ENCODE results near the gene ELOVL5. TPM values are rescaled to one million over a fixed set of nuclear protein-coding genes. Genes with fewer than 3 reads are reported as not detected.

The ELOVL5 gene
- total RNA-seq, 3 donors from 2014 or later (not counting 1 experiment from before 2014, with no cell fraction given) = 72.1 to 99.5 (median 73.7) TPM

DNA sequence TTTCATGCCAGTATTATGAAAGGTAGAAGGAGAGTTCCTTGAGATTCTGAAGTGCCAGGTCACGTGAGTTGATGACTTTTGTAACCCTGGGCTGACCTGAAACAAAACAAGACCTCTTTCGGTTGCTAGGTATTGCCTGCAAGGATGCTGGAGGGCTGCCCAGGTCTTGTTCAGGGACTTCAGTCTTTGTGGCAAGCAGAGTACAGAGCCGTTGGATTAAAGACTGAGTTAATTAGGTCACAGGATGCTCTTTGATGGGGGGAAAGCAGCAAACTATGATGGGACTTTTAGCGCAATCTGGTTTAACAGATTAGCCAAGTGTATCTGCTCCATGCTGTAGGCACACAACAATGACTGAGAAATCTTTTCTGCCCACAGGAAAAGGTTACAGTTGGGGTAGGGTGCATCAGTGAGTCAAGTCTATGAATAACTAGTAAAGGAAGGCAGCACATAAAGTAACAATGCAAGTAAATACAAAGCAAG is 12.8 kb upstream of the ELOVL5 start:
- Histone ChIP-seq H3K27me3 (ENCODE audit: control insufficient read depth, insufficient read depth, low read length) (no peaks in the 10 kb centered on the region), H3K27ac (ENCODE audit: low read length) (peak overlapping the region; percentile 62), H3K9me3 (ENCODE audit: control insufficient read depth, insufficient read depth, low read length) (no peaks in the 10 kb centered on the region), H3K36me3 (ENCODE audit: control insufficient read depth, insufficient read depth, low read length) (no peaks in the 10 kb centered on the region), H3K4me1 (ENCODE audit: control insufficient read depth, insufficient read depth, low read length) (peaks cover 29% of the 10 kb centered on the region), H3K4me3 (ENCODE audit: low read length) (no peak overlapping the region)
- ATAC-seq = peak; percentile 27 to 43 (median 32)
- H3K27ac Mint-ChIP-seq = peak overlapping the region; percentile 86 to 97
- H3K9me3 Mint-ChIP-seq = no peaks in the 10 kb centered on the region
- no peaks in the 10 kb centered on the region for H3K36me3 Mint-ChIP-seq
- peaks cover 42 to 44% of the 10 kb centered on the region in 2 donors for H3K4me1 Mint-ChIP-seq
- H3K4me3 Mint-ChIP-seq = peak overlapping the region; percentile 77
- no peaks in the 10 kb centered on the region for H3K27me3 Mint-ChIP-seq (ENCODE audit: low read depth in 2 of 2)
- 17% methylated on average over 4 of the region's 4 CpGs for WGBS (ENCODE audit: insufficient coverage)
- intact Hi-C loops (cut with micrococcal nuclease) = loop anchor here (5.0 kb wide), 1 partner anchor 59 kb away; no protein-coding TSS in a partner anchor
- DNase-seq = peak in 1 of 2 donors; percentile 92
- no peak for TF ChIP-seq CTCF (IDR thresholded peaks at IDR 0.05)

- TF ChIP-seq CTCF (IDR thresholded peaks at IDR 0.05) = no peak
- peak overlapping the region; percentile 48 for H3K4me3 ChIP-seq (ENCODE audit: low read length)
- Mint-ChIP-seq H3K9me3 (no peaks in the 10 kb centered on the region), H3K27ac (peak overlapping the region; percentile 97 to 99), H3K36me3 (no peaks in the 10 kb centered on the region), H3K4me1 (peaks cover 42 to 44% of the 10 kb centered on the region in 2 donors), H3K27me3 (ENCODE audit: low read depth in 2 of 2) (no peaks in the 10 kb centered on the region), H3K4me3 (peak overlapping the region; percentile 93)
- 62% methylated on average over 9 of the region's 10 CpGs for WGBS (ENCODE audit: insufficient coverage)
- H3K9me3 ChIP-seq (ENCODE audit: control insufficient read depth, insufficient read depth, low read length) = no peaks in the 10 kb centered on the region
- H3K4me1 ChIP-seq (ENCODE audit: control insufficient read depth, insufficient read depth, low read length) = peaks cover 29% of the 10 kb centered on the region
- no peak for ATAC-seq
- intact Hi-C loops (cut with micrococcal nuclease) = loop anchor here (5.0 kb wide), 1 partner anchor 58 kb away; no protein-coding TSS in a partner anchor
- peak overlapping the region; percentile 92 for H3K27ac ChIP-seq (ENCODE audit: low read length)
- H3K36me3 ChIP-seq (ENCODE audit: control insufficient read depth, insufficient read depth, low read length) = no peaks in the 10 kb centered on the region
- peak in 1 of 2 donors; percentile 58 for DNase-seq
- H3K27me3 ChIP-seq (ENCODE audit: control insufficient read depth, insufficient read depth, low read length) = no peaks in the 10 kb centered on the region
Observed at GRCh38 chr6:53360093-53360912, 11.6 kb upstream of the ELOVL5 start.

GRCh38 chr6:53359843-53360092 is 11.0 kb upstream of the ELOVL5 start:
- Mint-ChIP-seq H3K4me1 (peaks cover 42 to 44% of the 10 kb centered on the region in 2 donors), H3K4me3 (peak overlapping the region; percentile 93), H3K27ac (peak overlapping the region; percentile 97 to 99), H3K36me3 (no peaks in the 10 kb centered on the region), H3K9me3 (no peaks in the 10 kb centered on the region), H3K27me3 (ENCODE audit: low read depth in 2 of 2) (no peaks in the 10 kb centered on the region)
- Histone ChIP-seq H3K36me3 (ENCODE audit: control insufficient read depth, insufficient read depth, low read length) (no peaks in the 10 kb centered on the region), H3K27me3 (ENCODE audit: control insufficient read depth, insufficient read depth, low read length) (no peaks in the 10 kb centered on the region), H3K9me3 (ENCODE audit: control insufficient read depth, insufficient read depth, low read length) (no peaks in the 10 kb centered on the region), H3K4me3 (ENCODE audit: low read length) (peak overlapping the region; percentile 48), H3K27ac (ENCODE audit: low read length) (peak overlapping the region; percentile 92), H3K4me1 (ENCODE audit: control insufficient read depth, insufficient read depth, low read length) (peaks cover 29% of the 10 kb centered on the region)
- TF ChIP-seq CTCF (IDR thresholded peaks at IDR 0.05) = no peak
- intact Hi-C loops (cut with micrococcal nuclease) = loop anchor here (1.0 to 10.0 kb wide), 3 partner anchors 10 to 1075 kb away; partner anchors contain the start of gene MCM3
- DNase-seq (no peak), ATAC-seq (peak in 2 of 3 donors; percentile 2 to 17)
- 8% methylated on average over 7 of the region's 10 CpGs for WGBS (ENCODE audit: insufficient coverage)
